Common myeloid progenitor, CD34-positive (primary cell): ENCODE results near the gene OR7A10. TPM values are rescaled to one million over a fixed set of nuclear protein-coding genes. Genes with fewer than 3 reads are reported as not detected.

Source experiments
- CTCF ChIA-PET: fragments of 350-600 bp; sonication (Branson Sonifier 250); formaldehyde crosslinking; loops from one replicate; lab custom pipeline; 2021; ENCODE audit warnings: antibody characterized with exemption; lab: Charles Lee
- POLR2A ChIA-PET: fragments of 350-600 bp; sonication (Branson Sonifier 250); formaldehyde crosslinking; loops from one replicate; lab custom pipeline; 2021; ENCODE audit warnings: antibody characterized with exemption; lab: Charles Lee
- DNase-seq, 3 donors: peaks; one replicate each; pipeline versions ENCODE4 v3.0.0 to v3.0.0-alpha.2; 2013
- H3K27ac ChIP-seq, 2 experiments: 1 replicate in 1 of 2; 2 replicates in 1 of 2; pipeline ENCODE4 v1.7.0; 2013; ENCODE audit warnings: inconsistent platforms in 2 of 2, low read length in 2 of 2, mild to moderate bottlenecking in 2 of 2, low read depth in 1 of 2, moderate library complexity in 1 of 2; ENCODE audit not compliant: severe bottlenecking in 2 of 2, insufficient read depth in 1 of 2, poor library complexity in 1 of 2
- H3K27me3 ChIP-seq, 5 experiments: replicated peaks in 2 of 5; 1 replicate in 3 of 5; 2 replicates in 2 of 5; pipeline versions ENCODE4 v1.6.1 to v1.7.0; 2013; ENCODE audit warnings: low read length in 4 of 5, mild to moderate bottlenecking in 2 of 5, moderate library complexity in 2 of 5, inconsistent platforms in 1 of 5; ENCODE audit not compliant: insufficient read depth in 5 of 5, control insufficient read depth in 4 of 5
- H3K36me3 ChIP-seq, 4 experiments: 1 replicate in 2 of 4; 2 replicates in 2 of 4; pipeline versions ENCODE4 v1.6.1 to v1.7.0; 2013; ENCODE audit warnings: low read length in 3 of 4, control low read depth in 1 of 4, mild to moderate bottlenecking in 1 of 4; ENCODE audit not compliant: control insufficient read depth in 4 of 4, insufficient read depth in 4 of 4
- H3K4me1 ChIP-seq, 4 experiments: 1 replicate in 3 of 4; 2 replicates in 1 of 4; pipeline versions ENCODE4 v1.6.1 to v1.7.1; 2013; ENCODE audit warnings: low read length in 3 of 4, mild to moderate bottlenecking in 3 of 4, control low read depth in 1 of 4, inconsistent platforms in 1 of 4, moderate library complexity in 1 of 4; ENCODE audit not compliant: control insufficient read depth in 4 of 4, insufficient read depth in 4 of 4; ENCODE audit errors: control extremely low read depth in 1 of 4
- H3K4me3 ChIP-seq, 7 experiments: 1 replicate in 4 of 7; 2 replicates in 3 of 7; pipeline versions ENCODE4 v1.5.1 to v1.7.0; 2013; ENCODE audit warnings: mild to moderate bottlenecking in 7 of 7, low read length in 6 of 7, moderate library complexity in 6 of 7, inconsistent platforms in 2 of 7, low read depth in 2 of 7, control low read depth in 1 of 7; ENCODE audit not compliant: insufficient read depth in 4 of 7, control insufficient read depth in 1 of 7; ENCODE audit errors: extremely low read depth in 1 of 7
- H3K9me3 ChIP-seq, 5 experiments: 1 replicate in 4 of 5; 2 replicates in 1 of 5; pipeline versions ENCODE4 v1.6.1 to v1.7.1; 2013; ENCODE audit warnings: low read length in 4 of 5, mild to moderate bottlenecking in 2 of 5, inconsistent platforms in 1 of 5, low read depth in 1 of 5, moderate library complexity in 1 of 5; ENCODE audit not compliant: control insufficient read depth in 4 of 5, insufficient read depth in 2 of 5; ENCODE audit errors: control extremely low read depth in 1 of 5
- WGBS: methylation state at CpG from one replicate; pipeline ENCODE4 v1.1.5; 2013; ENCODE audit not compliant: insufficient coverage; 5-methylcytosine and 5-hydroxymethylcytosine counted together
- polyA plus RNA-seq: library from polyadenylated mRNA; unstranded; fragments of 120-200 nt; gene quantifications from one replicate; pipeline ENCODE4 v1.2.1, GENCODE V29; 2013

The OR7A10 gene
- polyA plus RNA-seq = not detected

DNA sequence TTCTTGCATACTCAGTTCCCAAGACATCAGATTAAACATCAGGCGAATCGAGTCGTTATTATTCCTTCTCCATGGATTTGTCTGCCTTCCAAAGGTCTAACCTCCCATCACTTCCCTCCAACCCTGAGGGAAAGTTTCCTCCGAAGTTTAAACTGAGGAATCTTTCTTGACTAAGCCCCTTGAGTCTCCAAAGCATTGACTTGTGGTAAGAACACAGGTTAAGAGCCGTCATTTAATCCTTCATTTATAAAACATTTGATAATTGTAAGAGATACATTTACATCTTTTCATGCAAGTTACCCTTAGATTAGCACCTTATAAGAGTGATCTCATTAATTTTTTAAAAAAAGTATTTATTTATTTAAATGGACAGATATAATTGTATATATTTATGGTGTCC lies at the start of gene OR7A10:
Gene OR7A10 (minus strand): TSS at position 101 of the 400 bp plus-strand sequence. CDS start 7,045 bp downstream, outside the sequence.
- CTCF ChIA-PET = no interaction called here
- POLR2A ChIA-PET = interaction anchor here (0.7 kb wide), 1 partner anchor 9 kb away, joined by 4 read pairs; no protein-coding TSS in a partner anchor
- WGBS = 98% methylated on average over 4 of the region's 5 CpGs
- no peaks in the 10 kb centered on the region for H3K36me3 ChIP-seq
- H3K27me3 ChIP-seq = peaks cover 0 to 2% (median 0%) of the 10 kb centered on the region in 5 experiments
- H3K9me3 ChIP-seq = no peaks in the 10 kb centered on the region
- no peak within 1 kb of the TSS for H3K27ac ChIP-seq
- H3K4me3 ChIP-seq = no peak within 1 kb of the TSS
- no peak for DNase-seq
- no peaks in the 10 kb centered on the region for H3K4me1 ChIP-seq

- H3K4me1 ChIP-seq = peaks cover 17 to 71% (median 32%) of the 10 kb centered on the region in 4 experiments
- H3K27me3 ChIP-seq = no peaks in the 10 kb centered on the region
- H3K27ac ChIP-seq = peak overlapping the region; percentile 59 to 84
- H3K4me3 ChIP-seq = peak overlapping the region in 4 of 7 experiments; percentile 22 to 34 (median 26)
- no peaks in the 10 kb centered on the region for H3K36me3 ChIP-seq
- POLR2A ChIA-PET = interaction anchor here (1.1 kb wide), 1 partner anchor 106 kb away, joined by 6 read pairs; no protein-coding TSS in a partner anchor
- DNase-seq = peak; percentile 75 to 93 (median 92)
- WGBS = 4% methylated on average over 6 of the region's 10 CpGs
- CTCF ChIA-PET = interaction anchor here (0.6 to 1.7 kb wide), 4 partner anchors 17 to 433 kb away, joined by 3 to 4 read pairs (median 3); no protein-coding TSS in a partner anchor
- H3K9me3 ChIP-seq = no peaks in the 10 kb centered on the region
Measured at GRCh38 chr19:14890643-14891379, 42.1 kb upstream of the OR7A10 start.

DNA sequence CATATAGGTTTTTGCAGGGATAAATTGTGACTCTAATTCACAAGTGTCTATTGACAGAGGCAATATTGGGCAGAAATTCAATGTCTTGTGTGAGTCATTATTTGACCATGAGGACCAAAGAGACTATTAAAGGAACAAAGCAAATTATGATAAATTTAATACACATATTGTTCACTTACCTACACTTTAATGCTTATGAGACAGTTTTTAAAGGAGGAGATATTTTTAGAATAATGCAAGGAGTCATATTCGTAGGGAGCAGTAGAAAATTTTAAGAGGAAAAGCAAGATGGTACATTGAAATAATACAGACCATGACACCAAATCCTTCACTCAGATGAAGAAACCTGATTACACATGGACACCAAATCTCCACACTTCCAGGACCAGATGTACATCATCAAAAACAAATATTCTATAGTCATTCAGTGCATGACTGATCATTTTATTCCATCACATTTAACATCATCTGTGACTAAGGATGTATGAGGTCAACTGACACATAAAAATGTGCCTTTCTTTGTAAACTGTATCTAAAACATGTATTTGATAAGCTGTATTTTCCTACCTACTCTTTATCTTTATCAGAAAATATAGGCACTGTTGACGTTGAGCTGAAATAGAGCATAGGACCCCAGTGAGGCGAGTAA lies 41.4 kb upstream of the OR7A10 start:
- no peaks in the 10 kb centered on the region for H3K27me3 ChIP-seq
- peak; percentile 8 to 71 (median 54) for DNase-seq
- H3K27ac ChIP-seq = peak overlapping the region; percentile 59 to 84
- H3K36me3 ChIP-seq = no peaks in the 10 kb centered on the region
- peaks cover 17 to 65% (median 32%) of the 10 kb centered on the region in 4 experiments for H3K4me1 ChIP-seq
- H3K9me3 ChIP-seq = no peaks in the 10 kb centered on the region
- ChIA-PET POLR2A (interaction anchor here (1.1 kb wide), 1 partner anchor 105 kb away, joined by 6 read pairs; no protein-coding TSS in a partner anchor), CTCF (interaction anchor here (1.2 to 1.7 kb wide), 2 partner anchors 16 to 54 kb away, joined by 3 to 4 read pairs; no protein-coding TSS in a partner anchor)
- no CpG with 5 or more reads among the region's 3 CpGs for WGBS
- peak overlapping the region in 1 of 7 experiments; percentile 20 for H3K4me3 ChIP-seq

DNA sequence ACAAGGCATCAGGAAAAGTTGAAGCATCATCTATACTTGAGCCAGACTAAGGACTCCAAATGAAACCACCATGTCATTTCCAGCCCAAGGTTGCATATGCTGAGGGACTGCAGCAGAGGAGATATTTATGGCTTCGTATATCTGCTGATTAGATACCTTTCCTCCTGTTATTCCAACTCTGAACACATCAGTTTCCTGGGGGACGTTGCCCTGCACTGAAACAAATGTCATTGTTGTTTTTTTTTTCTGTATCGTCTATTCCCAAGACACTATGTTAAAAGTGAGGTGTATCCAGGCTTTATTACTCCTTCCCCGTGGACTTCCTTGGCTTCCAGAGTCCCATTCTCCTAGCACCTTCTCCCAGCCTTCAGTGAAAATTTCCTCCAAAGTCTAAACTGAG lies 37.3 kb upstream of the OR7A10 start, which contains the start of gene OR7A17:
Gene OR7A17 (minus strand): TSS at position 101 of the 400 bp plus-strand sequence. CDS start 4,777 bp downstream, outside the sequence.
- H3K4me1 ChIP-seq = peaks cover 4 to 29% (median 14%) of the 10 kb centered on the region in 4 experiments
- CTCF ChIA-PET = no interaction called here
- H3K4me3 ChIP-seq = no peak within 1 kb of the TSS
- no peaks in the 10 kb centered on the region for H3K36me3 ChIP-seq
- WGBS = 100% methylated on average over 1 of the region's 4 CpGs
- peaks cover 0 to 3% (median 0%) of the 10 kb centered on the region in 5 experiments for H3K27me3 ChIP-seq
- DNase-seq = no peak
- no peak within 1 kb of the TSS for H3K27ac ChIP-seq
- no peaks in the 10 kb centered on the region for H3K9me3 ChIP-seq
- POLR2A ChIA-PET = no interaction called here

- H3K27ac ChIP-seq = no peak overlapping the region
- ChIA-PET POLR2A (no interaction called here), CTCF (interaction anchor here (1.2 kb wide), 1 partner anchor 304 kb away, joined by 4 read pairs; no protein-coding TSS in a partner anchor)
- H3K27me3 ChIP-seq = no peaks in the 10 kb centered on the region
- peaks cover 0 to 4% (median 0%) of the 10 kb centered on the region in 4 experiments for H3K4me1 ChIP-seq
- 67% methylated on average over 1 of the region's 4 CpGs for WGBS
- H3K4me3 ChIP-seq = no peak overlapping the region
- H3K36me3 ChIP-seq = no peaks in the 10 kb centered on the region
- peak; percentile 52 to 64 (median 63) for DNase-seq
- H3K9me3 ChIP-seq = peaks cover 0 to 5% (median 0%) of the 10 kb centered on the region in 5 experiments
Measured at GRCh38 chr19:14871619-14872230, 23.0 kb upstream of the OR7A10 start.

GRCh38 chr19:14868497-14868896 lies 19.8 kb upstream of the OR7A10 start:
- CTCF ChIA-PET = no interaction called here
- no peak for DNase-seq
- peaks cover 0 to 3% (median 0%) of the 10 kb centered on the region in 5 experiments for H3K27me3 ChIP-seq
- H3K27ac ChIP-seq = no peak overlapping the region
- peaks cover 0 to 4% (median 0%) of the 10 kb centered on the region in 4 experiments for H3K4me1 ChIP-seq
- H3K4me3 ChIP-seq = no peak overlapping the region
- POLR2A ChIA-PET = interaction anchor here (0.5 to 0.8 kb wide), 2 partner anchors 92 to 153 kb away, joined by 3 to 4 read pairs; no protein-coding TSS in a partner anchor
- no peaks in the 10 kb centered on the region for H3K36me3 ChIP-seq
- WGBS = 100% methylated on average over 3 of the region's 5 CpGs
- peaks cover 0 to 6% (median 0%) of the 10 kb centered on the region in 5 experiments for H3K9me3 ChIP-seq
